GM04503 (cell line): ENCODE measurements around the gene TWSG1.
"Not testable (repeated sequence)": the region's sequence is repeated elsewhere in the genome, so short reads cannot be mapped to it uniquely, and the experiment has no call there.

Experiments used
- DNase-seq: peaks from one replicate; pipeline ENCODE4 v3.0.0-alpha.2; 2012; ENCODE audit warnings: low read depth

The TWSG1 gene

DNA sequence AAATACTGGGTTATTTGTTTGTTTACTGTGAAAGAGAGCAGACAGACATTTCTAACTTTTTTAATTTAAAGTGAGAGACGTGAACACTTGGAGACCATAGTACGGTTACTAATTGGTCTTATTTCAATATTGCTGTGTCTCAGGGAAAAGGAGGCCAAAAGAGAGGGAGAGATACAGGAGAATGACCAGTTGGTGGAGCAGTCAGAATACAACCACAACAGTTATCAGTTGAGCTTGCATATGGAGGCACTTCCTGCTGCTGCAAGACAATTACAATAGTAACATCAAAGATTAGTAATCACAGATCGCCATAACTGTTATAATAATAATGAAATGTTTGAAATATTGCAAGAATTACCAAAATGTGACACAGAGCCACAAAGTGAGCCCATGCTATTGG lies 58.2 kb downstream of the TWSG1 start:
- no peak for DNase-seq

GRCh38 chr18:9394046-9394445 lies 59.5 kb downstream of the TWSG1 start:
- no peak for DNase-seq

GRCh38 chr18:9400197-9400596 lies 65.6 kb downstream of the TWSG1 start:
- no peak for DNase-seq

DNA sequence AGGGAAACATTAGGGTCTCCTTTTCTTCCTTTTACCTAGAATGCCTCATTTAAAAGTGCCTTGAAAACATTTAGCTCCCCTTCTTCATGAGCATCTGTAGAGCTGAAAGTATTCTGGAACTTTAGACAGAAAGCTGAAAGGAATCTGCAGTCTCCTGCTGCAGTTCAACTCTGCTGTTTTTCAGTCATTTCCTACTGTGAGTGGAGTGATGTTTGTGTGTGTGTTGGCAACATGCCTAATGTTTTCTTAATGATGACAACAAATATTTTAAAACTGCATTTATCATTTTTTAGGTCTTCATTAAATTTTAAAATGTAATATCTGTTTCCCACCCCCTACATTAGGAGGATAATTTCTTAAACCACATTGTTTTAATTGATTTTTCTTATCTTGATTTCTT lies 66.6 kb downstream of the TWSG1 start:
- no peak for DNase-seq

- not testable (repeated sequence) for DNase-seq
These were observed 67.9 kb downstream of the TWSG1 start for GRCh38 chr18:9402358-9403007.

DNA sequence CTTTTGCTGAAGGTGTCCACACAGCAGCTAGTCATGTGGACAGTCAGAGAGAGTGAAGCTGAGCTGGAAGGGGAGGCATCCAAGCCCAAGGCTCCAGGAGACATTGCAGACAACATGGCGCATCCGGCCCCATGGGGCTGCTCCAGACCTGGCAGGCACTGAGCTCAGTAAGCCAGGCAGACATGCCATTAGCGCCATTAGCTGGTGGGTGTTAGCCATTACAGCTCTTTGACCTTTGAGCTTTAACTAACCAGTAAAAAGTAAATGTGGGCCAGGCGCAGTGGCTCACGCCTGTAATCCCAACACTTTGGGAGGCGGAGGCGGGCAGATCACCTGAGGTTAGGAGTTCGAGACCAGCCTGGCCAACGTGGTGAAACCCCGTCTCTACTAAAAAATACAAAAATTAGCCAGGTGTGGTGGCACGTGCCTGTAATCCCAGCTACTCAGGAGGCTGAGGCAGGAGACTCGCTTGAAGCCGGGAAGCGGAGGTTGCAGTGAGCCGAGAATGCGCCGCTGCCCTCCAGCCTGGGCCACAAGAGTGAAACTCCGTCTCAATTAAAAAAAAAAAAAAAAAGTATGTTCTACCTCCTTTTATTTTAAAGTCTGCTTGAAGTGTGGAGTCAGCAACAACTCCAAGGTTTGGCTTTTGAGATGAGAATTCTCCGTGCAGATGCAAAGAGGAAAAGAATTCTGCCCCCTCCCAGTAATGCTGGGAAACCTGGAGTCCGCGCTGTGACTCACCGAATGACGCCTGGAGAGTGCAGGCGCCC lies 69.4 kb downstream of the TWSG1 start:
- DNase-seq, result no peak

DNA sequence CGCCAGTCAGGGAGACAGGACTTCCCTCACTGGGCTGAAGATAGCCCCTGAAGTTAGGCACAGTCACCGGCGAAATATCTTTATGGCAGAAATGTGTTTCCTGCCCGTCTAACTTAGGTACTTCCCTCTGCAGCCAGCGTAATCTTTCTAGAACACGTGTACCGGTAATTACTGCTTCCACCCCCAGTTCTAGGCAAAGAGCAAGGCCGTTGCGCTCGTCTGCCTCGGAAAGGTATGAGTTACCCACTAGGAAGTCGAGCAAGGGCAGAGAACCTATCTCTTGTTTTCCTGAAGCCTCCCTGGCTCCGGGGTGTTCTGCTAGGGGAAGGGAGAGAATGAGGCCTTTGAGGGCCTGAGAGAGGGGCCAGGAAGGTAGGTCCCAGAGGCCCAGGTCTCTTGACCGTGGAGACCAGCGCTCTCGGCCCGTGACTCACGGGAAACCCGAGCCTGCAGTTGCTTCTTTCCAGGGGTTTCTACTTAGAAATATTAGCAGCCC lies 70.0 kb downstream of the TWSG1 start:
- no peak for DNase-seq

DNA sequence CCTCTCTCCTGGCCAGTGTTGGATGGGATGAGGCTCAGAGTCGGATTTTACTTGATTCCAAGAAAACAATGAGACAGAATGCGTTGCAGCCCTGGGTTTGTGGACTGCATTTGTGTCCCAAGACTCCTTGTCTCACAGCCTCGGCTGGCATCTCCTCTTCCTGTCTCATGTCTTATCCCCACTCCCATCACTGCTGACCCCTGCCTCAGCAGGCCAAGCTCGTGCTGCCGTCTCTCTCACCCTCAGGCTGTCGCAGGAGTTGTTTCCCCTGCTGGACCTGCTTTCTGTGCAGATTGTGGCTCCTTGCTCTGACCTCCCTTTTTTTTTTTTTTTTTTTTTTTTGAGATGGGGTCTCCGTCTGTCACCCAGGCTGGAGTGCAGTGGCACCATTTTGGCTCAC lies 70.6 kb downstream of the TWSG1 start:
- DNase-seq, result no peak

DNA sequence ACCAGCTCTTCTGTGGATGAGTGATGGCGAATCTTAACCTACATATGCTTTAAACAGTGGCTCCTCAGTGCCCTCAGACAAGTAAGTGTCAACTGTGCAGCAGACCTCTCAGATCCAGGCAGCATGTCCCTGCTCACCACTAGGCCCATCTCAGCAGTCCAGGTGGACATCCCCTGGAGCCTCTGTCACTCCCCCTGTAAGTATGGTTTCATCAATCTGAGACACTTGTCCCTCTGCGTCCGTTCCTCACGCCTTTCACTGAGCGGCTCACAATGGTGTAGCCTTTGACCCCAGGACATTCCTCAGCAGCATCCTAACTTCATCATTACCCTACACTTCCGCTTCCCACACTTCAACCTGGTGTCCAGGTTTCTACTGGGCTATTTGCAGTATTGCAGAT lies 71.4 kb downstream of the TWSG1 start:
- DNase-seq, result no peak

GRCh38 chr18:9410515-9410914 lies 75.9 kb downstream of the TWSG1 start:
- DNase-seq, result no peak

DNA sequence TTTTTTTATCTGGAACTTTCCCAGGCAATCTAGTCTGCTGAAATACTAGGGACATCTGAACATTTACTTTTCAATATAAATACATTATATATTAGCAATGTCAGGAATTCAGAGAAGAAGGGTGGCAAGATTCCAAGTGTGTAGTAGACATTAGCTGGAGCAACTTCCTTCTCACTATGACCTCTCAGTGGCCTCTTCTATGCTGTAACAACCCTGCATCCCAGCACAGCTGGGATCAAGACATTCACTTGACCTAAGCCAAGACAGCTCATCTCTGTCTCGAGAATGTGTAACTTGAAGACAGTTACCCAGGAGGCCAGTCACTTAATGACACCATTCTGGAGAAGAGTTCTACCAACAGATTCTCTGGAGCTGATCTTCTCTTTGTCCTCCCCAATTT lies 79.0 kb downstream of the TWSG1 start:
- DNase-seq, result peak; percentile 55

DNA sequence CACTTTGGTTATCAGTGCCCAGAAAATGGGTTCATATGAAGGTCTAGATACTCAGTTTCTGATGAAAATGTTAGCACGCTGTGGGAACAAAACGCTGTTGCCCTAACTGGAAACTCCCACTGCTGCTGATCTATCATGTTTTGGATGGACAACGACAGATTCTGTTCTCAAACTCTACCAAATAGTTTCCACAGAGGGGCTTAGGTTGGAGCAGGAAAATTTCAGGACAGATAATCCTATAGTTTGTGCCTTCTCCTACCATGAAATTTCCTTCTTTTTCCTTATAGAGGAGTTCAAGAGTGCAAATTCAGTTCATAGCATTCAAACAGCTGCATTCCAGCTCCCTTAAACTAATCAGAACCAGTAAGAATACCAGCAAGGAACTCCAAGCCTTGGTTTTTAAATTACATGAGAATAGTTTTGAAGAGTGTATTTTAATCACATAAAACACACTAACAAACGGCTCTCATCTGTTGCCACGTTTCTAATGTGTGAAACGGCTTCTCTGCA lies 82.0 kb downstream of the TWSG1 start:
- DNase-seq, result no peak

DNA sequence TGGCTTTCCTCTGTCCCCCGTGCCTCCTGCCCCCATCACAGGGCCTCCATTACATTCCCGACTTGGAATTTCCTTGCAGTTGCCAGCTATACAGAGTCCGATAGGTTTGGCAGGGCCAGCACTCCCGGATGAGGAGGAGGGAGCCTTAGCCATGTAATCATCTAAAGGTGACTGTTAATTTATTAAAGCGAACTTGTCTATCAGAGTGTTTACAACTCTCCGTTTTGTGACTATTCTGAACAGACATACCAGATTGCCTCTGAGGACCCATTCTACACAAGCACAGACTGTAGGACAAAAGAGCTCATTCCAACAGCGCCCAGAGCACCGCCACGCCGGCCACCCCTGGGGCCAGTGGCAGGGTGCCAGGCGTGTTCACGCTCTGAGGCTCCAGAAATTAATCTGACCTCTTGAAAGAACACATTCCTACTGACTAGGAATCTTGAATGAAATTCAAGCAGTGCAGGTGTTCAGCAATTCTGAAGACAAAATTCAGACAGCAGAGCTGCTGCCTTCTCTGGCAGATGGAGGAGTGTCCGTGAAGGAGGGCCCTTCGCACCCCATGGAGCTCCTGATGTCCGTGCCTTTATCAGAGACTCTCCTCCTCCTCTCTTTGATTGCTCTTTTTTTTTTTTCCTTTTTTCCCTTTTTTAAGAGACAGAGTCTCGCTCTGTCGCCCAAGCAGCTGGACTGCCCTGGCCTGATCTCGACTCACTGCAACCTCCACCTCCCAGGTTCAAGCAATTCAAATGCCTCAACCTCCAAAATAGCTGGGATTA lies 82.7 kb downstream of the TWSG1 start:
- DNase-seq, result no peak

- DNase-seq, result no peak
These were observed 83.6 kb downstream of the TWSG1 start for GRCh38 chr18:9418047-9418690.

DNA sequence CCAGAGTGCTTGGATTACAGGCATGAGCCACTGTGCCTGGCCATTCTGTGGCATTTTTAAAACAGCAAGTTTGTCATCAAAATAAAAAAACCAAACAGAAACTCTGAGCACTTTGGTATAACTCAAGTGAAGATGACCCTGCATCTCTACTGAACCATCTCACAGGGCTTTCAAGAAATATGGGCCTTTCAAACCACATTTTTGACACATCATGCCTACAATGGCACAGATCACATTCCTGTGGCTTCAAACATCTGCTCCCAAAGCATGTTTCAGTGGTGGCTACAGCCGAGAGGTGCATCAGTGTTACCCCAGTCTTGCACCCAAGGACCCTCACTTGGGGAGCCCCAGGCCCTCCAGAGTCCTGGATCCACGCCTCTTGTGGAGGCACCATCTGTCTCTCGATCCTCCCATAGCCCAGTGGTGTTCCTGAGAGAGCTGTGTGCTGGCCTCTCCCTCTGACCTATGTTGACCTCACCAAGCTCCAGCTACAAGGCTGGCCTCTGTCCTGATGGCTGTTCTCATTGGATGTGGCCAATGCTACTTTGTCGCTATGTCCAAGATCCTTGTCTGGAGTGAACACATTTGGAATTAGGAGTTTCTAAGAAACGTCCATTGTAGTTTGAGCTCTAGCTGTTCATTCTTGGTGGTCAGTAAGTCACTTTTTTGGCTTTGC lies 85.5 kb downstream of the TWSG1 start:
- DNase-seq, result peak; percentile 57

GRCh38 chr18:9421096-9421900 lies 86.7 kb downstream of the TWSG1 start:
- no peak for DNase-seq

DNA sequence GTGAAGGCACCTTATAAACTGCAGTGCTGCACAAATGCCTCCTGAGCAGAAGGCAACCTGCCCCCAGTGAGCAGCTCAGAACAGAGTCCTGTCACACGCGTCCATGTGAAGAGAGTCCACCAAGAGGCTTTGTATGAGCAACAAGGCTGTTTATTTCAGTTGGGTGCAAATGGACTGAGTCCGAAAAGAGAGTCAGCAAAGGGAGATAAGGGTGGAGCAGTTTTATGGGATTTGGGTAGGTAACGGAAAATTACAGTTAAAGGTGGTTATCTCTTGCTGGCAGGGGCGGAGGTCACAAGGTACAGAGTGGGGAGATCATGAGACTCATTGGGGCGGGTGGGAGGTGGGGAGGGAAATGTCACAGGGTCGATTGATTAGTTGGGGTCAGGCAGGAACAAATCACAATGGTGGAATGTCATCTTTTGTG lies 87.3 kb downstream of the TWSG1 start:
- no peak for DNase-seq

DNA sequence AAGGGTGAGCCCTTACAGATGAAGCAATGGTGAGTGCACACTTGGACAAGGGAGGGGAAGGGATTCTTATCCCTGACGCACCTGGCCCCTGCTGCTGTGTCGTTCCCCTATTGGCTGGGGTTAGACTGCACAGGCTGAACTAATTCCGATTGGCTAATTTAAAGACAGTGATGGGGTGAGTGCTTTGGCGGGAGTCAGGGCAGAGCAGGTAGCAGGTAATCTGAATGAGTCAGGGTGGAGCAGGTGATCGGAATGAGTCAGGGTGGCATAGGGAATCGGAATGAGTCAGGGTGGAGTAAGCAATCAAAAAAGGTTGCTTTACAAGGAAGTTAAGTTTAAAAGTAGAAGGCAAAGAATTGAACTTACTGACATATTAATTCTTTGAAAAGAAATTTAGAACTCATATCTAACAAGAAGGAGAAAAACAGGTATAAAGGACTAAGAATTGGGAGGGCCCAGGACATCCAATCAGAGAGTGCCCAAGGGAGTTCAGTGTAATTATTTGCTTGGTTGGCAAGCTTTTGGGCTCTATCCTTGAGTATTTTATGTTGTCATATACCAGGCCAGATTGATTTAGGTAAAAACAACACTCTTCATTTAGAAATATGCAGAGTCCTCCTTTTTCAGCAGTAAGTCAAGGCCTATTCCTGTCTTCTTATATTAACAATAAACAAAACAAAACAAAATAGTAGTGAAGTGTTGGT lies 88.4 kb downstream of the TWSG1 start:
- no peak for DNase-seq

DNA sequence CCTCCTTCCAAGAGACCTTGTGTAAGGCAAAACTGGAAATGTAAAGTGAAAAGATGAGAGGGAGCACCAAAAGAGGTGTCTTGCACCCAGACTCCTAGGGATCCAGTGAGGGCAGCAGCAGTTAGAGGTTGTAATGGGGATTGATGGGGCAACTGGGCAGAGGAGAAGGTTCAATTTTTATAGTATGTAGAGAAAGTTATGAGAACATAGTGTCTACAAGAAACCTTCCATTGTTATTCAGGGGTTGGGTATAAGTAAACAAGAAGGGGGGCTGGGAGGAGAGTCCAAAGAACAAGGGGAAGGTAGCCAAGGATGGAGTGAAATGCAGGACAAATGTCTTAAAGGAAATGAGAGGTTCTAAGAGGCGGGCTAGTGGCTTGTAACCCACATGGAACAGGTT lies 89.1 kb downstream of the TWSG1 start:
- not testable (repeated sequence) for DNase-seq

DNA sequence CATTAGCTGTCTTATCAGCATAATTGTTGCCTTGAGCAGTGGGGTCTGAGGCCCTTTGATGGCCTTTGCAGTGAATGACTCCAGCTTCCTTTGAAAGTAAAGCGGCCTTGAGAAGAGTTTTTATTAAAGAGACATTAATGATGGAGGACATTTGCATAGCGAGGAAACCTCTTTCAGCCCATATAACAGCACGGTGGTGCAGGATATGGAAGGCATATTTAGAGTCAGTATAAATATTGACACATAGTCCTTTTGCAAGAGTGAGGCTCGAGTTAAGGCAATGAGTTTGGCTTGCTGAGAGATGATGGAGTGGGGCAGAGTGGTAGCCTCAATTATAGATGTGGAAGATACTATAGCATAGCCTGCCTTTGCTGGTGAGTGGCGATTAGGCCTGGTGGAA lies 89.7 kb downstream of the TWSG1 start:
- DNase-seq, result not testable (repeated sequence)
